GM12878 (cell line): ENCODE data around the gene P2RY11. TPM values are rescaled to one million over a fixed set of nuclear protein-coding genes. Genes with fewer than 3 reads are reported as not detected.

Source experiments
- ATAC-seq: fragments of 200-7000 bp; cut with Tn5 transposase; 3 replicates; pipeline ENCODE4 v1.9.1; 2020; ENCODE audit warnings: mild to moderate bottlenecking, moderate library complexity
- BruUV-seq: library from RNA; stranded (reverse); fragments of 400-500 nt; replicated peaks from 2 replicates; lab custom pipeline; 2021; lab: Mats Ljungman, UMichigan
- CTCF ChIA-PET: fragments of 300-600 bp; sonication (Branson Sonifier 250); formaldehyde crosslinking; extraction: SDS; loops from one replicate; lab custom pipeline; 2021; ENCODE audit warnings: inconsistent platforms; lab: Yijun Ruan, JAX
- POLR2A ChIA-PET: fragments of 350-600 bp; formaldehyde crosslinking; extraction: SDS; loops from one replicate; lab custom pipeline; 2021; ENCODE audit warnings: inconsistent platforms; lab: Charles Lee
- RAD21 ChIA-PET: fragments of 300-600 bp; sonication (Branson Sonifier 250); formaldehyde crosslinking; loops from one replicate; lab custom pipeline; 2023; ENCODE audit warnings: antibody characterized with exemption; ENCODE audit not compliant: unreplicated experiment; lab: Charles Lee
- SMC1A ChIA-PET: fragments of 300-600 bp; sonication (Branson Sonifier 250); formaldehyde crosslinking; loops from one replicate; lab custom pipeline; 2023; ENCODE audit not compliant: unreplicated experiment, uncharacterized antibody; lab: Charles Lee
- DNase-seq: peaks from one replicate; pipeline ENCODE4 v3.0.0-alpha.2; 2011; ENCODE audit warnings: low read depth, low spot score
- FAIRE-seq: peaks from 3 replicates; lab custom pipeline; 2011; peaks lifted over from hg19 to GRCh38; lab: Jason Lieb, UNC
- H2AFZ ChIP-seq: 2 replicates; pipeline ENCODE4 v1.6.0; 2011; ENCODE audit warnings: low read depth, low read length, control low read depth; ENCODE audit not compliant: control insufficient read depth
- H3K27ac ChIP-seq: 2 replicates; pipeline ENCODE4 v1.5.1; 2011; ENCODE audit warnings: control low read depth; ENCODE audit not compliant: control insufficient read depth, insufficient read depth
- H3K27me3 ChIP-seq, 2 experiments: replicated peaks in 1 of 2; 2 replicates each; pipeline versions ENCODE4 v1.6.0 to v1.6.1; 2011; ENCODE audit warnings: low read length in 1 of 2; ENCODE audit not compliant: control insufficient read depth in 2 of 2, insufficient read depth in 2 of 2
- H3K36me3 ChIP-seq, 2 experiments: 2 replicates each; pipeline ENCODE4 v1.5.1; 2011; ENCODE audit warnings: low read length in 1 of 2; ENCODE audit not compliant: control insufficient read depth in 2 of 2, insufficient read depth in 2 of 2
- H3K4me1 ChIP-seq: 2 replicates; pipeline ENCODE4 v1.6.1; 2011; ENCODE audit warnings: mild to moderate bottlenecking, low read length, moderate library complexity, mixed read lengths; ENCODE audit not compliant: control insufficient read depth, insufficient read depth
- H3K4me2 ChIP-seq: 2 replicates; pipeline ENCODE4 v1.6.0; 2011; ENCODE audit warnings: control low read depth; ENCODE audit not compliant: control insufficient read depth, insufficient read depth
- H3K4me3 ChIP-seq: fragments of 200-600 bp; sonication (generic); 2 replicates; pipeline ENCODE4 v1.5.1; 2016
- H3K79me2 ChIP-seq: 2 replicates; pipeline ENCODE4 v1.6.0; 2011; ENCODE audit warnings: low read length; ENCODE audit not compliant: control insufficient read depth, insufficient read depth
- H3K9ac ChIP-seq: 2 replicates; pipeline ENCODE4 v1.8.0; 2011; ENCODE audit warnings: low read length, control low read depth, mixed read lengths; ENCODE audit not compliant: control insufficient read depth, insufficient read depth
- H3K9me3 ChIP-seq: replicated peaks from 3 replicates; pipeline ENCODE4 v1.5.1; 2011; ENCODE audit warnings: mild to moderate bottlenecking, low read length; ENCODE audit not compliant: control insufficient read depth, insufficient read depth
- H4K20me1 ChIP-seq: 2 replicates; pipeline ENCODE4 v1.6.0; 2011; ENCODE audit not compliant: control insufficient read depth, insufficient read depth
- BMI1 ChIP-seq: fragments of 450-650 bp; IDR thresholded peaks from 2 replicates; pipeline ENCODE4 v1.6.1; 2016; ENCODE audit warnings: mild to moderate bottlenecking, moderate library complexity, borderline replicate concordance
- CHD2 ChIP-seq: IDR thresholded peaks from 2 replicates; pipeline ENCODE4 v1.6.1; 2011; ENCODE audit warnings: low read depth, low read length, improper control_type of control experiment, borderline replicate concordance
- EGR1 ChIP-seq, 2 experiments: IDR thresholded peaks; 1 replicate in 1 of 2; 2 replicates in 1 of 2; pipeline ENCODE4 v1.6.1; 2011 to 2012; ENCODE audit warnings: low read depth in 2 of 2, low read length in 2 of 2, borderline replicate concordance in 1 of 2, mild to moderate bottlenecking in 1 of 2, moderate library complexity in 1 of 2
- HDGF ChIP-seq: fragments of 450-650 bp; IDR thresholded peaks from 2 replicates; pipeline ENCODE4 v1.6.1; 2016; ENCODE audit warnings: antibody characterized with exemption
- MEF2A ChIP-seq: IDR thresholded peaks from 2 replicates; pipeline ENCODE4 v1.6.1; 2011; ENCODE audit warnings: low read depth, mild to moderate bottlenecking, low read length, moderate library complexity; ENCODE audit not compliant: insufficient read depth
- RB1 ChIP-seq: fragments of 450-650 bp; formaldehyde crosslinking; IDR thresholded peaks from 2 replicates; pipeline ENCODE4 v1.6.1; 2017; ENCODE audit warnings: mild to moderate bottlenecking, borderline replicate concordance
- SP1 ChIP-seq: IDR thresholded peaks from one replicate; pipeline ENCODE4 v1.6.1; 2011; ENCODE audit warnings: low read depth, low read length
- STAT1 ChIP-seq: fragments of 450-650 bp; conservative IDR thresholded peaks from 2 replicates; pipeline ENCODE4 v1.6.1; 2014; ENCODE audit warnings: antibody characterized with exemption, mild to moderate bottlenecking
- STAT3 ChIP-seq: IDR thresholded peaks from 2 replicates; pipeline ENCODE4 v1.6.1; 2011; ENCODE audit warnings: low read depth, low read length, improper control_type of control experiment
- TARDBP ChIP-seq: IDR thresholded peaks from 2 replicates; pipeline ENCODE4 v1.6.1; 2016; ENCODE audit warnings: borderline replicate concordance
- TBL1XR1 ChIP-seq: IDR thresholded peaks from 2 replicates; pipeline ENCODE4 v1.6.1; 2012; ENCODE audit warnings: low read depth, low read length, improper control_type of control experiment
- WGBS: methylation state at CpG from one replicate; pipeline ENCODE4 v1.1.6; 2016; ENCODE audit warnings: low lambda C conversion rate; ENCODE audit not compliant: insufficient replicate concordance, insufficient coverage; ENCODE audit errors: missing lambda C conversion rate; 5-methylcytosine and 5-hydroxymethylcytosine counted together
- in situ Hi-C: fragments of 300-500 bp; cut with MboI; formaldehyde crosslinking; loops from 9 replicates; pipeline ENCODE4 v1.14.3; 2018; ENCODE audit warnings: mixed read lengths
- intact Hi-C: fragments of 100-400 bp; cut with micrococcal nuclease; formaldehyde crosslinking; loops from one replicate; pipeline ENCODE4 v1.14.2; 2022; ENCODE audit not compliant: unreplicated experiment
- polyA plus RNA-seq, 11 experiments: library from polyadenylated mRNA; depleted of rRNA in 4 of 11; unstranded in 6 of 11; stranded (reverse) in 5 of 11; fragments of >200 nt; fragmentation: Nextera tagmentation in 4 of 11; fragmentation: Illumina TruSeq in 1 of 11; extraction: Ambion mirVana in 4 of 11; extraction: Trizol in 1 of 11; gene quantifications; 1 replicate in 1 of 11; 2 replicates in 10 of 11; pipeline versions ENCODE4 v1.2.1 to v1.2.3, GENCODE V29; 2011 to 2016; ENCODE audit warnings: inconsistent platforms in 2 of 11, missing spikeins in 2 of 11, low read depth in 1 of 11
- total RNA-seq, 4 experiments: library from RNA; depleted of rRNA in 3 of 4; stranded (reverse); fragments of >200 nt in 3 of 4; fragmentation: Illumina TruSeq in 1 of 4; extraction: Trizol in 1 of 4; gene quantifications; 2 replicates each; pipeline versions ENCODE4 v1.2.1 to v1.2.3, GENCODE V29; 2013 to 2021
- TF ChIP-seq, protein P1 (sequence below): fragments of 450-650 bp; IDR thresholded peaks from 2 replicates; pipeline ENCODE4 v1.6.1; 2016; ENCODE audit warnings: mild to moderate bottlenecking

Gene P2RY11
- total and polyA plus RNA-seq, 10 of the 15 experiments (the other 5 are each of a cell fraction or from before 2014, with no cell fraction given), result 0.14 to 46.5 (median 7.6) TPM

DNA sequence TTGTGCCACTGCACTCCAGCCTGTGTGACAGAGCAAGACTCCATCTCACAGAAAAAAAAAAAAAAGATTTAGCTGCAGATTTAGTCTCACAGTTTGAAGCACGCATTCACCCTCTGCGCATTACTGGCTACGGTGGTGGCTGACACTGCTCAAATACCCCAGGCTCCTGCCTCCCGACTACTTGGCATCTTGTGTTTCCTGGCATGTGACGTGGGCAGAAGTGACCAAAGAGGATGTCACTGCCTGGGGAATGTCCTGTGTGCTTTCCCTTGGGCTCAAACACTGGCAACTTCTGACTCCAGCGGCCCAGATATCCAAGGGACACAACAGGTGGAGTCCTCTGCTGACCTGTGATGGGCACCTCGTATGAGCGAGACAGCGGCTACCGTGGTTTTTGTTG, 32.9 kb downstream of the P2RY11 start:
- DNase-seq, result no peak
- ChIA-PET SMC1A (no interaction called here), POLR2A (interaction anchor here (0.6 kb wide), 1 partner anchor 409 kb away, joined by 4 read pairs; no protein-coding TSS in a partner anchor), RAD21 (no interaction called here), CTCF (no interaction called here)
- BruUV-seq, result no TSS peak
- Histone ChIP-seq H3K27me3 (no peaks in the 10 kb centered on the region), H3K9me3 (no peaks in the 10 kb centered on the region), H2AFZ (no peak overlapping the region), H3K4me2 (no peak overlapping the region), H4K20me1 (no peaks in the 10 kb centered on the region), H3K36me3 (peaks cover 54 to 64% of the 10 kb centered on the region in 2 experiments), H3K4me3 (no peak overlapping the region), H3K4me1 (no peaks in the 10 kb centered on the region), H3K79me2 (no peaks in the 10 kb centered on the region), H3K9ac (no peak overlapping the region), H3K27ac (no peak overlapping the region)
- FAIRE-seq, result no peak
- 93% methylated on average over 10 of the region's 10 CpGs for WGBS
- intact Hi-C loops, result no loop called here
- no peak for TF ChIP-seq BMI1
- no peak for TF ChIP-seq STAT3
- no peak for TF ChIP-seq SP1
- no peak for TF ChIP-seq STAT1
- TF ChIP-seq CHD2, result no peak
- TF ChIP-seq, protein P1, sequence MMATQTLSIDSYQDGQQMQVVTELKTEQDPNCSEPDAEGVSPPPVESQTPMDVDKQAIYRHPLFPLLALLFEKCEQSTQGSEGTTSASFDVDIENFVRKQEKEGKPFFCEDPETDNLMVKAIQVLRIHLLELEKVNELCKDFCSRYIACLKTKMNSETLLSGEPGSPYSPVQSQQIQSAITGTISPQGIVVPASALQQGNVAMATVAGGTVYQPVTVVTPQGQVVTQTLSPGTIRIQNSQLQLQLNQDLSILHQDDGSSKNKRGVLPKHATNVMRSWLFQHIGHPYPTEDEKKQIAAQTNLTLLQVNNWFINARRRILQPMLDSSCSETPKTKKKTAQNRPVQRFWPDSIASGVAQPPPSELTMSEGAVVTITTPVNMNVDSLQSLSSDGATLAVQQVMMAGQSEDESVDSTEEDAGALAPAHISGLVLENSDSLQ, result no peak
- no peak for TF ChIP-seq TBL1XR1
- TF ChIP-seq EGR1 (IDR thresholded peaks at IDR 0.05; ENCODE audit: borderline replicate concordance in 1 of 2, low read depth in 2 of 2, low read length in 2 of 2), result no peak
- no peak for ATAC-seq
- in situ Hi-C loops, result no loop called here

DNA sequence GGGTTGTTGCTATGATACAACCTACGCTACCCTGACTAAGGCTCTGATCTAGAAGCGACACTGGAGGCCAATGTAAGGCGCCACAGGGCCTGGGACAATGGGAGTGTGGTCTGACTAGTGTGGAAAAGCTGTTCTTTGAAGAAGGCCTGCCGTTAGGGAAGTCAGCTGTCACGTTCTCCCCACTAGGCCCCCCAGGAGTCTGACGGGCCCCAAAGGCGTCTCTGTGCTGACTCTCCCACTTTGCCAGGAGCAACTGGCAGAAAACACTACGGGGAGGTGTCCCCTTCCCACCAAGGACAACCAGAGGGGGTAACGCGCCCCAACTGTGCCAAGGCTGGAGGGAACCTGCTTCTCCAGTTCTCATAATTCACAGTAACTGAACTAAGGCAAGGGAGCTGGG, 33.5 kb downstream of the P2RY11 start:
- no peaks in the 10 kb centered on the region for H3K9me3 ChIP-seq
- FAIRE-seq (no peak), DNase-seq (no peak), ATAC-seq (no peak)
- no peak overlapping the region for H3K27ac ChIP-seq
- ChIA-PET POLR2A (no interaction called here), RAD21 (no interaction called here), CTCF (no interaction called here), SMC1A (no interaction called here)
- H4K20me1 ChIP-seq, result no peaks in the 10 kb centered on the region
- H3K27me3 ChIP-seq, result no peaks in the 10 kb centered on the region
- H3K79me2 ChIP-seq, result no peaks in the 10 kb centered on the region
- WGBS, result 90% methylated on average over 10 of the region's 10 CpGs
- H3K9ac ChIP-seq, result no peak overlapping the region
- no peak overlapping the region for H3K4me2 ChIP-seq
- no peak overlapping the region for H3K4me3 ChIP-seq
- peaks cover 51 to 62% of the 10 kb centered on the region in 2 experiments for H3K36me3 ChIP-seq
- in situ Hi-C loops, result no loop called here
- intact Hi-C loops, result no loop called here
- no peaks in the 10 kb centered on the region for H3K4me1 ChIP-seq
- TF ChIP-seq MEF2A (no peak), TARDBP (no peak), HDGF (no peak), RB1 (no peak)
- H2AFZ ChIP-seq, result no peak overlapping the region
- BruUV-seq, result no TSS peak
